B cell (primary cell): ENCODE data around the gene UBE2O. TPM values are rescaled to one million over a fixed set of nuclear protein-coding genes. Genes with fewer than 3 reads are reported as not detected.

Experiments used
- ATAC-seq: fragments of 200-7000 bp; cut with Tn5 transposase; one replicate; pipeline ENCODE4 v1.10.0; 2021; ENCODE audit warnings: low read depth, mild to moderate bottlenecking, moderate number of reproducible peaks, moderate library complexity
- CTCF ChIA-PET: fragments of 350-600 bp; sonication (Branson Sonifier 250); formaldehyde crosslinking; loops from one replicate; lab custom pipeline; 2021; ENCODE audit warnings: antibody characterized with exemption, inconsistent platforms; lab: Charles Lee
- POLR2A ChIA-PET: fragments of 350-600 bp; sonication (Branson Sonifier 250); formaldehyde crosslinking; loops from one replicate; lab custom pipeline; 2021; ENCODE audit warnings: antibody characterized with exemption; lab: Charles Lee
- DNase-seq: peaks from one replicate; pipeline ENCODE4 v3.0.0; 2013
- H2AFZ ChIP-seq: 2 replicates; pipeline ENCODE4 v1.6.1; 2012; ENCODE audit warnings: mild to moderate bottlenecking, low read depth, low read length; ENCODE audit not compliant: insufficient read depth, poor library complexity, severe bottlenecking
- H3K27ac ChIP-seq, 2 donors: 1 replicate in 1 of 2; 2 replicates in 1 of 2; pipeline ENCODE4 v1.5.1; 2012 to 2013; ENCODE audit warnings: low read length in 2 of 2, mild to moderate bottlenecking in 2 of 2, moderate library complexity in 1 of 2
- H3K27me3 ChIP-seq, 4 experiments: fragments of 200-600 bp in 1 of 4; sonication (generic) in 1 of 4; replicated peaks in 1 of 4; 1 replicate in 2 of 4; 2 replicates in 2 of 4; pipeline versions ENCODE4 v1.6.1 to v1.7.0; 2013 to 2016; ENCODE audit warnings: low read length in 3 of 4, mild to moderate bottlenecking in 2 of 4, mixed read lengths in 1 of 4, moderate library complexity in 1 of 4; ENCODE audit not compliant: insufficient read depth in 4 of 4, control insufficient read depth in 3 of 4; ENCODE audit errors: control extremely low read depth in 1 of 4
- H3K36me3 ChIP-seq, 2 experiments: replicated peaks in 1 of 2; 1 replicate in 1 of 2; 2 replicates in 1 of 2; pipeline versions ENCODE4 v1.6.1 to v1.7.1; 2013; ENCODE audit warnings: low read length in 1 of 2; ENCODE audit not compliant: insufficient read depth in 2 of 2, control insufficient read depth in 1 of 2; ENCODE audit errors: control extremely low read depth in 1 of 2, extremely low read depth in 1 of 2
- H3K4me1 ChIP-seq, 2 donors: fragments of 200-600 bp in 1 of 2; sonication (generic) in 1 of 2; 1 replicate in 1 of 2; 2 replicates in 1 of 2; pipeline versions ENCODE4 v1.5.1 to v1.6.1; 2013 to 2017; ENCODE audit warnings: low read length in 2 of 2; ENCODE audit not compliant: control insufficient read depth in 2 of 2, insufficient read depth in 2 of 2
- H3K4me2 ChIP-seq: replicated peaks from 2 replicates; pipeline ENCODE3; 2012; ENCODE audit warnings: mild to moderate bottlenecking, low read depth, low read length; ENCODE audit not compliant: poor library complexity, severe bottlenecking
- H3K4me3 ChIP-seq, 5 experiments: fragments of 200-600 bp in 1 of 5; sonication (generic) in 1 of 5; 1 replicate in 3 of 5; 2 replicates in 2 of 5; pipeline versions ENCODE4 v1.5.1 to v1.7.0; 2011 to 2016; ENCODE audit warnings: low read length in 4 of 5, mild to moderate bottlenecking in 4 of 5, low read depth in 2 of 5, control low read depth in 1 of 5, moderate library complexity in 1 of 5; ENCODE audit not compliant: insufficient read depth in 1 of 5; ENCODE audit errors: control extremely low read depth in 1 of 5, extremely low read depth in 1 of 5
- H3K79me2 ChIP-seq: fragments of 200-600 bp; sonication (generic); one replicate; pipeline ENCODE4 v1.6.0; 2016; ENCODE audit warnings: low read length; ENCODE audit not compliant: control insufficient read depth, insufficient read depth
- H3K9ac ChIP-seq: fragments of 200-600 bp; sonication (generic); 2 replicates; pipeline ENCODE4 v1.6.1; 2017; ENCODE audit warnings: mild to moderate bottlenecking, low read length, moderate library complexity
- H3K9me3 ChIP-seq, 3 donors: one replicate each; pipeline versions ENCODE4 v1.6.1 to v1.7.1; 2013; ENCODE audit warnings: low read length in 2 of 3; ENCODE audit not compliant: control insufficient read depth in 2 of 3, insufficient read depth in 1 of 3; ENCODE audit errors: control extremely low read depth in 1 of 3
- H4K20me1 ChIP-seq: 2 replicates; pipeline ENCODE4 v1.6.0; 2012; ENCODE audit warnings: mild to moderate bottlenecking, low read length; ENCODE audit not compliant: insufficient read depth, control insufficient read depth, poor library complexity, severe bottlenecking
- H3K27ac Mint-ChIP-seq: one replicate; pipeline ENCODE4 v1.8.0; 2021; ENCODE audit warnings: mixed read lengths
- H3K27me3 Mint-ChIP-seq: one replicate; pipeline ENCODE4 v1.8.0; 2021; ENCODE audit warnings: mixed read lengths
- H3K4me1 Mint-ChIP-seq: one replicate; pipeline ENCODE4 v1.8.0; 2021; ENCODE audit warnings: mixed read lengths
- H3K4me3 Mint-ChIP-seq: one replicate; pipeline ENCODE4 v1.8.0; 2021; ENCODE audit warnings: mixed read lengths
- H3K9me3 Mint-ChIP-seq: one replicate; pipeline ENCODE4 v1.8.0; 2022; ENCODE audit warnings: mixed read lengths; ENCODE audit not compliant: insufficient read depth
- EZH2 ChIP-seq: IDR thresholded peaks from 2 replicates; pipeline ENCODE4 v1.6.1; 2012; ENCODE audit warnings: borderline replicate concordance, low read depth, mild to moderate bottlenecking, moderate library complexity, low read length; ENCODE audit not compliant: insufficient read depth, poor library complexity, severe bottlenecking
- WGBS: methylation state at CpG from one replicate; pipeline ENCODE4 v1.1.5; 2013; ENCODE audit warnings: missing lambda C conversion rate; ENCODE audit not compliant: insufficient coverage; 5-methylcytosine and 5-hydroxymethylcytosine counted together
- intact Hi-C: fragments of 100-400 bp; cut with micrococcal nuclease; formaldehyde crosslinking; loops from one replicate; pipeline ENCODE4 v1.10.0; 2022
- polyA plus RNA-seq: library from polyadenylated mRNA; depleted of rRNA; stranded (reverse); fragments of >200 nt; gene quantifications from 2 replicates; pipeline ENCODE4 v1.2.3, GENCODE V29; 2012
- total RNA-seq, 2 donors: library from RNA; stranded (reverse); fragments of 120-200 nt in 1 of 2; gene quantifications; 1 replicate in 1 of 2; 2 replicates in 1 of 2; pipeline versions ENCODE4 v1.2.3 to v1.2.4, GENCODE V29; 2013 to 2022
- TF ChIP-seq, protein P1 (sequence below): fragments of 200-600 bp; IDR thresholded peaks from one replicate; pipeline ENCODE4 v1.8.0; 2022; ENCODE audit warnings: antibody characterized with exemption, mild to moderate bottlenecking

UBE2O gene
- total and polyA plus RNA-seq, 2 donors (not counting 1 experiment from before 2014, with no cell fraction given), result 41.3 to 54.0 TPM

DNA sequence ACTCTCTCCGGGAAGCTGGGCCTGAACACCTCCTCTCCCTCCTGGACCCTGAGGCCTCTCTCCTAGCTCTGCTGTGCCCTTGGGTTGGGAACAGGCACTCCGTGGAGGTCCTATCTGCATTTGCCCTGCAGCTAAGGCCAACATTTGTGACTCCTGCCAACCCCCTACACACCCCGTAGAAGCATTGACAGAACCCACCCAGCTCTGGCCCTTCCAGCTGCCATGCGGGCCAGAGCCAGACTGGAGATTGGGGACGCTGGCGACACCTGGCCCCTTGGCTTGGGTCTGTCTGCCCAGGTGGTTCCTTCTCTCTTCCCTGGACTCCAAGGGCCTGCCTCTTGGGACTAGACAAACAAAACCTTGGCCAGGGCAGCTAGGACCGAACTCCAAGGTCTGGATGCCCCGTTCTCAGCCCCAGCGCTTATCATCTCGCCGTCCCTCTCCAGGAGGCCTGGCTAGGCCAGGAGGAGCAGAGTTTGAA is 48.9 kb upstream of the UBE2O start:
- Histone ChIP-seq H3K27ac (peak overlapping the region; percentile 75 to 94), H3K4me1 (peaks cover 33 to 61% of the 10 kb centered on the region in 2 donors), H3K4me3 (peak overlapping the region in 3 of 5 experiments; percentile 30 to 97 (median 79)), H3K79me2 (peaks cover 73% of the 10 kb centered on the region), H3K36me3 (peaks cover 0 to 28% of the 10 kb centered on the region in 2 experiments), H3K4me2 (peak overlapping the region; percentile 82), H3K9ac (peak overlapping the region; percentile 86), H4K20me1 (peaks cover 19% of the 10 kb centered on the region), H3K27me3 (no peaks in the 10 kb centered on the region), H3K9me3 (no peaks in the 10 kb centered on the region), H2AFZ (peak overlapping the region; percentile 82)
- TF ChIP-seq, protein P1, sequence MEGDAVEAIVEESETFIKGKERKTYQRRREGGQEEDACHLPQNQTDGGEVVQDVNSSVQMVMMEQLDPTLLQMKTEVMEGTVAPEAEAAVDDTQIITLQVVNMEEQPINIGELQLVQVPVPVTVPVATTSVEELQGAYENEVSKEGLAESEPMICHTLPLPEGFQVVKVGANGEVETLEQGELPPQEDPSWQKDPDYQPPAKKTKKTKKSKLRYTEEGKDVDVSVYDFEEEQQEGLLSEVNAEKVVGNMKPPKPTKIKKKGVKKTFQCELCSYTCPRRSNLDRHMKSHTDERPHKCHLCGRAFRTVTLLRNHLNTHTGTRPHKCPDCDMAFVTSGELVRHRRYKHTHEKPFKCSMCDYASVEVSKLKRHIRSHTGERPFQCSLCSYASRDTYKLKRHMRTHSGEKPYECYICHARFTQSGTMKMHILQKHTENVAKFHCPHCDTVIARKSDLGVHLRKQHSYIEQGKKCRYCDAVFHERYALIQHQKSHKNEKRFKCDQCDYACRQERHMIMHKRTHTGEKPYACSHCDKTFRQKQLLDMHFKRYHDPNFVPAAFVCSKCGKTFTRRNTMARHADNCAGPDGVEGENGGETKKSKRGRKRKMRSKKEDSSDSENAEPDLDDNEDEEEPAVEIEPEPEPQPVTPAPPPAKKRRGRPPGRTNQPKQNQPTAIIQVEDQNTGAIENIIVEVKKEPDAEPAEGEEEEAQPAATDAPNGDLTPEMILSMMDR, result no peak
- TF ChIP-seq EZH2, result no peak
- Mint-ChIP-seq H3K9me3 (no peaks in the 10 kb centered on the region), H3K27me3 (no peaks in the 10 kb centered on the region), H3K4me1 (peaks cover 55% of the 10 kb centered on the region), H3K27ac (peak overlapping the region; percentile 99), H3K4me3 (peak overlapping the region; percentile 97)
- whole genome bisulfite sequencing, result 90% methylated on average over 11 of the region's 11 CpGs
- intact Hi-C loops, result loop anchor here (1.0 kb wide), 4 partner anchors 9 to 148 kb away; partner anchors contain the start of gene UBE2O
- DNase-seq, result no peak
- no peak for ATAC-seq
- ChIA-PET POLR2A (interaction anchor here (0.6 to 22.8 kb wide), 11 partner anchors 19 to 200 kb away, joined by 3 to 478 read pairs (median 4); partner anchors contain the start of genes AANAT and UBE2O), CTCF (interaction anchor here (0.6 to 20.8 kb wide), 21 partner anchors 9 to 1880 kb away, joined by 3 to 442 read pairs (median 5); partner anchors contain the start of gene AANAT)
